Transverse colon (tissue), 4 donors: ENCODE results near the gene CACNA1B. TPM values are rescaled to one million over a fixed set of nuclear protein-coding genes. Genes with fewer than 3 reads are reported as not detected.

Source experiments
- DNase-seq: peaks from one replicate; pipeline ENCODE4 v3.0.0-alpha.2; 2019
- H3K27ac ChIP-seq, 4 donors: fragments of 200-600 bp; sonication (generic); 2 replicates each; pipeline ENCODE4 v1.5.1; 2016 to 2018; ENCODE audit warnings: inconsistent platforms in 4 of 4
- H3K27me3 ChIP-seq: fragments of 200-600 bp; sonication (generic); 2 replicates; pipeline ENCODE4 v1.5.1; 2017; ENCODE audit warnings: inconsistent platforms
- H3K36me3 ChIP-seq, 4 donors: fragments of 200-600 bp; sonication (generic); 2 replicates each; pipeline ENCODE4 v1.5.1; 2017 to 2019; ENCODE audit warnings: inconsistent platforms in 4 of 4
- H3K4me1 ChIP-seq, 4 donors: fragments of 200-600 bp; sonication (generic); 2 replicates each; pipeline ENCODE4 v1.5.1; 2017 to 2020; ENCODE audit warnings: inconsistent platforms in 4 of 4
- H3K4me3 ChIP-seq, 4 donors: fragments of 200-600 bp; sonication (generic); 1 replicate in 1 of 4; 2 replicates in 3 of 4; pipeline versions ENCODE4 v1.5.1 to v1.6.1; 2017 to 2019; ENCODE audit warnings: inconsistent platforms in 4 of 4
- H3K9me3 ChIP-seq, 2 donors: fragments of 200-600 bp; sonication (generic); 2 replicates each; pipeline ENCODE4 v1.5.1; 2017 to 2019; ENCODE audit warnings: inconsistent platforms in 2 of 2
- CTCF ChIP-seq, 5 experiments: fragments of 200-600 bp in 3 of 5; fragments of 450-650 bp in 2 of 5; sonication (generic) in 3 of 5; IDR thresholded peaks; 1 replicate in 2 of 5; 2 replicates in 3 of 5; pipeline ENCODE4 v1.5.1; 2016 to 2017; ENCODE audit warnings: antibody characterized with exemption in 5 of 5, inconsistent platforms in 3 of 5, mild to moderate bottlenecking in 2 of 5, moderate library complexity in 1 of 5
- EP300 ChIP-seq: sonication (generic); formaldehyde crosslinking; IDR thresholded peaks from one replicate; pipeline ENCODE4 v1.6.1; 2017; ENCODE audit warnings: antibody characterized with exemption, low read depth
- POLR2A ChIP-seq: fragments of 450-650 bp; IDR thresholded peaks from one replicate; pipeline ENCODE4 v1.6.1; 2016; ENCODE audit warnings: antibody characterized with exemption, mild to moderate bottlenecking, moderate library complexity
- POLR2AphosphoS5 ChIP-seq, 3 donors: sonication (generic); formaldehyde crosslinking; IDR thresholded peaks; one replicate each; pipeline ENCODE4 v1.6.1; 2016; ENCODE audit warnings: antibody characterized with exemption in 3 of 3
- WGBS, 2 donors: methylation state at CpG; one replicate each; pipeline ENCODE4 v1.1.5; 2018; ENCODE audit warnings: low coverage in 1 of 2; 5-methylcytosine and 5-hydroxymethylcytosine counted together
- in situ Hi-C, 4 donors: fragments of 200-750 bp; cut with MboI; loops; one replicate each; pipeline versions ENCODE4 v1.15.0 to v1.15.1; 2017; ENCODE audit warnings: low sequenced_read_pairs in 3 of 4, low pct_ligation_motif_present in 1 of 4, low pct_unique_long_range_greater_than_20kb in 1 of 4
- intact Hi-C: fragments of 100-400 bp; cut with DNase I; formaldehyde crosslinking; loops from one replicate; pipeline ENCODE4 v1.15.1; 2023; ENCODE audit warnings: low total_unique reads
- total RNA-seq, 4 donors: library from RNA; depleted of rRNA; stranded (reverse); fragments of >200 nt; gene quantifications; one replicate each; pipeline ENCODE4 v1.1.0, GENCODE V29; 2016

CACNA1B gene
- total RNA-seq, 4 donors from 2014 or later: 0.27 to 0.40 (median 0.35) TPM

- Histone ChIP-seq H3K9me3 (no peaks in the 10 kb centered on the region), H3K27ac (no peak overlapping the region), H3K36me3 (no peaks in the 10 kb centered on the region), H3K4me3 (no peak overlapping the region), H3K27me3 (no peaks in the 10 kb centered on the region), H3K4me1 (no peaks in the 10 kb centered on the region)
- intact Hi-C loops: no loop called here
- DNase-seq: no peak
- TF ChIP-seq EP300: no peak
- no peak for TF ChIP-seq POLR2AphosphoS5 (IDR thresholded peaks at IDR 0.05)
- no peak for TF ChIP-seq CTCF (IDR thresholded peaks at IDR 0.05)
- no peak for TF ChIP-seq POLR2A
- in situ Hi-C loops: no loop called here
Observed at GRCh38 chr9:137970098-137970497, 92.5 kb downstream of the CACNA1B start.

DNA sequence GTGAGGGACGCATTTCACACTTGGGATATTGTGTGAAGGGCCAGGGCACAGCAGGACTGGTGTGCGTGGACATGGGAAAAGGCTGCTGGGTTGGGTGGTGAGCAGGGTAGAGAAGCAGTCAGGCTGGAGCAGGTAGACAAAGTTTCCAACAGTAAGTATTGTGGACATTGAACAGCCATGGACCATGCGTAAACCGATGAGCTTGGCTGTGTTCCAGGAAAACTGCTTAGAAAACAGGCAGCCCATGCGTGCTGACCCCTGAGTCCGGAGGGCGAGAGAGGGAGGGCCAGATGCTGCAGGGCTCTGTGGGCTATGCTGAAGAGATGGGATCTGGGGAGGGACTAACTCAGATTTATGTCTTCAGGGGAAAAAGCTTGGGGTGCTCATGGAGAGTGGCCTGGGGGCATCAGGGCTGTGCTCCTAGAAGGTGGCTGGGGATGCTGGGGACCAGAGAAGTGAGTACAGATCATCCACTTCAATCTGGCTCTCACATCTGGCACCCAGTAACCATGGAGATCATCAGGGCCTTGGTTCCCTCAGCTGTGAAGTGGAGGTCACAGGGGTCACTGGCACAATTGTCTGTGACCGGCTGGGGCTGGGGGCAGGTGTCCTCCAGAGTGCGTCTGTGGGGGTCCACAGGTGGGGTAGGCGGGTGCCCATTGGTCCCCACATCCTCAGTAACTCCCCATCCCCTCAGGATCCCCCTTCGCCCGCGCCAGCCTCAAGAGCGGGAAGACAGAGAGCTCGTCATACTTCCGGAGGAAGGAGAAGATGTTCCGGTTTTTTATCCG lies 93.3 kb downstream of the CACNA1B start:
- in situ Hi-C loops: no loop called here
- no peaks in the 10 kb centered on the region for H3K4me1 ChIP-seq
- WGBS, 2 donors: 75 to 80% methylated on average over 2 to 18 of the region's 18 CpGs
- H3K36me3 ChIP-seq: no peaks in the 10 kb centered on the region
- intact Hi-C loops: no loop called here
- DNase-seq: no peak
- TF ChIP-seq CTCF (IDR thresholded peaks at IDR 0.05): no peak
- TF ChIP-seq EP300: no peak
- no peak for TF ChIP-seq POLR2AphosphoS5 (IDR thresholded peaks at IDR 0.05)
- no peak for TF ChIP-seq POLR2A
- H3K4me3 ChIP-seq: no peak overlapping the region
- H3K27ac ChIP-seq: no peak overlapping the region
- no peaks in the 10 kb centered on the region for H3K9me3 ChIP-seq
- H3K27me3 ChIP-seq: no peaks in the 10 kb centered on the region

DNA sequence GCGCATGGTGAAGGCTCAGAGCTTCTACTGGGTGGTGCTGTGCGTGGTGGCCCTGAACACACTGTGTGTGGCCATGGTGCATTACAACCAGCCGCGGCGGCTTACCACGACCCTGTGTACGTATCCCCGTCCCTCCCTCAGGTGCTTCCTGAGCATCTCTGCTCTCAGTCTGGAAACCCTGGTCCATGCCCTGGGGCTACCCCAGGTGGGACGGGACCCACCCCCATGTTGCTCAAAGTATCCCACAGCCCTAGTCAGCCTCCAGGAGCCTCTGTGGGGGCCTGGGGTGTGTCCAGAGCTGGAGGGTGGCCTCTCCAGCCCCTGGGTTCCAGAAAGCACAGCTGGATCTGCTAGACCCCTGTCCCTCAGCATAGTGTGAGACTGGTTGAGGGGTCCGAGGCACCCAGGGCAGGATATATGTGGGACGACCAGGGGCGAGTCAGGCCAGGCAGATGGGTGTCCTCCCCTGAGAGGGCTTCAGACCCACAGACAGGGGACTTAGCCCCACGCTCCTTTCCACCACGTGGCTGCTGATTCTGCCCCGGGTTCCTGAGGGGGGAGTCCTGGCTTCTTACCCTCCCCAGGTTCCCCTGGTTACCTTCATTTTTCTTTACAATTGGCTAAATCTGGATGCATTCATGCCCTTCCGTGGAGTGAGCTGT lies 94.0 kb downstream of the CACNA1B start:
- no peak for DNase-seq
- Histone ChIP-seq H3K27me3 (no peaks in the 10 kb centered on the region), H3K9me3 (no peaks in the 10 kb centered on the region), H3K4me3 (no peak overlapping the region), H3K27ac (no peak overlapping the region), H3K36me3 (no peaks in the 10 kb centered on the region), H3K4me1 (no peaks in the 10 kb centered on the region)
- in situ Hi-C loops: no loop called here
- 83 to 88% methylated on average over 1 to 16 of the region's 16 CpGs for WGBS, 2 donors
- intact Hi-C loops: no loop called here
- TF ChIP-seq EP300 (no peak), POLR2A (no peak), POLR2AphosphoS5 (IDR thresholded peaks at IDR 0.05) (no peak), CTCF (IDR thresholded peaks at IDR 0.05) (no peak)

DNA sequence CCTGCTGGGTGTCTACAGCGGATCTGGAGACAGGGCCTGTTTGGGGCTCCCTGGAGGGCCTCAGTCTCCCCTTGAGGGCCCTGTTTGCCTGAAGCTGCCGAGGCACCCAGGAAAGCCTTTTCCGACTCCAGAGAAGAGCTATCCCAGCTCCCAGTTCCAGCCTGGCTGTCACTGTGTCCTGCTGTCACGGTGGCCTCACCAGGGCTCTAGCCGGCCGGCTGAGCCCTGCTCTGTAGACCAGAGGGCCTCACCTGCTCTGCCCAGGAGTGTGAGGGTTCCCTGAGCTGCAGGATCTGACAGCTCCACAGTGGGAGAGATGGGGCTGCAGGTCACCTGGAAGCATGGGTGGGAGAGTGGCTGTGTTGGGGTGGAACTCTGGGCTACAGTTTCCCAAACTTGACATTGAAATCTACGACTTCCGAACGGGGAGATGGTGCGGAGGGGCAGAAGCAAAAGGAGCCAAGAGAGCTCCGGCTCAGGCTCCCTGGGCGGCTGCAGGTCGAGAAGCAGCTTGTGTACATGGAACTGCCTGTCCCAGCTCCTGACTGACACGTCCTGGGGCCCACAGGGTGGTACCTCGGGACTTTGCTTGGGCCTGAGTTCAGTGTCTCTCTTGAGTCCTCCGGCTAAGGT lies 94.9 kb downstream of the CACNA1B start:
- 85% methylated on average over 14 of the region's 16 CpGs; no CpG with 5 or more reads in 1 of the 2 donors for WGBS, 2 donors
- no peak for DNase-seq
- no peaks in the 10 kb centered on the region for H3K9me3 ChIP-seq
- TF ChIP-seq POLR2A (no peak), CTCF (IDR thresholded peaks at IDR 0.05) (no peak), EP300 (no peak), POLR2AphosphoS5 (IDR thresholded peaks at IDR 0.05) (no peak)
- no peaks in the 10 kb centered on the region for H3K27me3 ChIP-seq
- in situ Hi-C loops (no loop called here), intact Hi-C loops (no loop called here)
- H3K4me1 ChIP-seq: no peaks in the 10 kb centered on the region
- no peak overlapping the region for H3K27ac ChIP-seq
- no peak overlapping the region for H3K4me3 ChIP-seq
- no peaks in the 10 kb centered on the region for H3K36me3 ChIP-seq
